Transverse colon (tissue), 4 donors: ENCODE data around the gene SPTBN1. TPM values are rescaled to one million over a fixed set of nuclear protein-coding genes. Genes with fewer than 3 reads are reported as not detected.

Experiments
- DNase-seq: peaks from one replicate; pipeline ENCODE4 v3.0.0-alpha.2; 2019
- H3K27ac ChIP-seq, 4 donors: fragments of 200-600 bp; sonication (generic); 2 replicates each; pipeline ENCODE4 v1.5.1; 2016 to 2018; ENCODE audit warnings: inconsistent platforms in 4 of 4
- H3K27me3 ChIP-seq: fragments of 200-600 bp; sonication (generic); 2 replicates; pipeline ENCODE4 v1.5.1; 2017; ENCODE audit warnings: inconsistent platforms
- H3K36me3 ChIP-seq, 4 donors: fragments of 200-600 bp; sonication (generic); 2 replicates each; pipeline ENCODE4 v1.5.1; 2017 to 2019; ENCODE audit warnings: inconsistent platforms in 4 of 4
- H3K4me1 ChIP-seq, 4 donors: fragments of 200-600 bp; sonication (generic); 2 replicates each; pipeline ENCODE4 v1.5.1; 2017 to 2020; ENCODE audit warnings: inconsistent platforms in 4 of 4
- H3K4me3 ChIP-seq, 4 donors: fragments of 200-600 bp; sonication (generic); 1 replicate in 1 of 4; 2 replicates in 3 of 4; pipeline versions ENCODE4 v1.5.1 to v1.6.1; 2017 to 2019; ENCODE audit warnings: inconsistent platforms in 4 of 4
- H3K9me3 ChIP-seq, 2 donors: fragments of 200-600 bp; sonication (generic); 2 replicates each; pipeline ENCODE4 v1.5.1; 2017 to 2019; ENCODE audit warnings: inconsistent platforms in 2 of 2
- CTCF ChIP-seq, 5 experiments: fragments of 200-600 bp in 3 of 5; fragments of 450-650 bp in 2 of 5; sonication (generic) in 3 of 5; IDR thresholded peaks; 1 replicate in 2 of 5; 2 replicates in 3 of 5; pipeline ENCODE4 v1.5.1; 2016 to 2017; ENCODE audit warnings: antibody characterized with exemption in 5 of 5, inconsistent platforms in 3 of 5, mild to moderate bottlenecking in 2 of 5, moderate library complexity in 1 of 5
- EP300 ChIP-seq: sonication (generic); formaldehyde crosslinking; IDR thresholded peaks from one replicate; pipeline ENCODE4 v1.6.1; 2017; ENCODE audit warnings: antibody characterized with exemption, low read depth
- POLR2A ChIP-seq: fragments of 450-650 bp; IDR thresholded peaks from one replicate; pipeline ENCODE4 v1.6.1; 2016; ENCODE audit warnings: antibody characterized with exemption, mild to moderate bottlenecking, moderate library complexity
- POLR2AphosphoS5 ChIP-seq, 3 donors: sonication (generic); formaldehyde crosslinking; IDR thresholded peaks; one replicate each; pipeline ENCODE4 v1.6.1; 2016; ENCODE audit warnings: antibody characterized with exemption in 3 of 3
- WGBS, 2 donors: methylation state at CpG; one replicate each; pipeline ENCODE4 v1.1.5; 2018; ENCODE audit warnings: low coverage in 1 of 2; 5-methylcytosine and 5-hydroxymethylcytosine counted together
- in situ Hi-C, 4 donors: fragments of 200-750 bp; cut with MboI; loops; one replicate each; pipeline versions ENCODE4 v1.15.0 to v1.15.1; 2017; ENCODE audit warnings: low sequenced_read_pairs in 3 of 4, low pct_ligation_motif_present in 1 of 4, low pct_unique_long_range_greater_than_20kb in 1 of 4
- intact Hi-C: fragments of 100-400 bp; cut with DNase I; formaldehyde crosslinking; loops from one replicate; pipeline ENCODE4 v1.15.1; 2023; ENCODE audit warnings: low total_unique reads
- total RNA-seq, 4 donors: library from RNA; depleted of rRNA; stranded (reverse); fragments of >200 nt; gene quantifications; one replicate each; pipeline ENCODE4 v1.1.0, GENCODE V29; 2016

Gene SPTBN1
- total RNA-seq, 4 donors from 2014 or later: 269 to 301 (median 285) TPM

- peaks cover 2 to 19% (median 11%) of the 10 kb centered on the region in 4 donors for H3K4me1 ChIP-seq
- intact Hi-C loops: no loop called here
- peak overlapping the region; percentile 2 to 61 (median 30) for H3K27ac ChIP-seq
- no peaks in the 10 kb centered on the region for H3K27me3 ChIP-seq
- TF ChIP-seq POLR2A (no peak), CTCF (IDR thresholded peaks at IDR 0.05) (no peak)
- 60 to 68% methylated on average over 5 of the region's 5 CpGs for WGBS, 2 donors
- H3K4me3 ChIP-seq: no peak overlapping the region
- no peak for DNase-seq
- H3K36me3 ChIP-seq: peaks cover 0 to 49% (median 8%) of the 10 kb centered on the region in 4 donors
- H3K9me3 ChIP-seq: no peaks in the 10 kb centered on the region
- in situ Hi-C loops: no loop called here
Observed at GRCh38 chr2:54618646-54619565, 162.8 kb downstream of the SPTBN1 start.

GRCh38 chr2:54619660-54620231 is 163.6 kb downstream of the SPTBN1 start:
- WGBS, 2 donors: 84 to 89% methylated on average over 8 to 9 of the region's 9 CpGs
- H3K4me3 ChIP-seq: no peak overlapping the region
- H3K27me3 ChIP-seq: no peaks in the 10 kb centered on the region
- no peaks in the 10 kb centered on the region for H3K9me3 ChIP-seq
- peak overlapping the region; percentile 2 to 61 (median 30) for H3K27ac ChIP-seq
- TF ChIP-seq POLR2A (no peak), EP300 (no peak), POLR2AphosphoS5 (IDR thresholded peaks at IDR 0.05) (no peak), CTCF (IDR thresholded peaks at IDR 0.05) (no peak)
- H3K36me3 ChIP-seq: peaks cover 0 to 52% (median 11%) of the 10 kb centered on the region in 4 donors
- DNase-seq: no peak
- in situ Hi-C loops: no loop called here
- H3K4me1 ChIP-seq: peaks cover 2 to 19% (median 11%) of the 10 kb centered on the region in 4 donors
- intact Hi-C loops: no loop called here

- intact Hi-C loops: no loop called here
- WGBS, 2 donors: 100% methylated on average over 4 to 5 of the region's 5 CpGs
- in situ Hi-C loops: no loop called here
- H3K4me3 ChIP-seq: no peak overlapping the region
- peaks cover 0 to 59% (median 14%) of the 10 kb centered on the region in 4 donors for H3K36me3 ChIP-seq
- no peak for DNase-seq
- no peaks in the 10 kb centered on the region for H3K9me3 ChIP-seq
- H3K27ac ChIP-seq: no peak overlapping the region
- H3K27me3 ChIP-seq: no peaks in the 10 kb centered on the region
- H3K4me1 ChIP-seq: peaks cover 2 to 19% (median 11%) of the 10 kb centered on the region in 4 donors
- TF ChIP-seq POLR2A (no peak), CTCF (IDR thresholded peaks at IDR 0.05) (no peak), EP300 (no peak), POLR2AphosphoS5 (IDR thresholded peaks at IDR 0.05) (no peak)
Observed at GRCh38 chr2:54620948-54621347, 164.8 kb downstream of the SPTBN1 start.

- H3K27me3 ChIP-seq: no peaks in the 10 kb centered on the region
- WGBS, 2 donors: 71 to 81% methylated on average over 4 to 12 of the region's 12 CpGs
- intact Hi-C loops (no loop called here), in situ Hi-C loops (loop anchor here in 1 of 4 donors (25.0 kb wide), 1 partner anchor 112 kb away; no protein-coding TSS in a partner anchor)
- DNase-seq: no peak
- peak overlapping the region; percentile 5 to 38 (median 34) for H3K27ac ChIP-seq
- TF ChIP-seq POLR2A: no peak
- TF ChIP-seq CTCF (IDR thresholded peaks at IDR 0.05): no peak
- TF ChIP-seq EP300: no peak
- no peak for TF ChIP-seq POLR2AphosphoS5 (IDR thresholded peaks at IDR 0.05)
- no peaks in the 10 kb centered on the region for H3K9me3 ChIP-seq
- H3K4me1 ChIP-seq: peaks cover 0 to 2% (median 0%) of the 10 kb centered on the region in 4 donors
- H3K36me3 ChIP-seq: peaks cover 0 to 65% (median 33%) of the 10 kb centered on the region in 4 donors
- no peak overlapping the region for H3K4me3 ChIP-seq
Observed at GRCh38 chr2:54624591-54625071, 168.5 kb downstream of the SPTBN1 start.
